CD8-positive, alpha-beta memory T cell (primary cell): ENCODE results near the gene TCF4. TPM values are rescaled to one million over a fixed set of nuclear protein-coding genes. Genes with fewer than 3 reads are reported as not detected.

ENCODE experiments used
- CTCF ChIA-PET: fragments of 350-600 bp; sonication (Branson Sonifier 250); formaldehyde crosslinking; loops from one replicate; lab custom pipeline; 2021; ENCODE audit warnings: antibody characterized with exemption; lab: Charles Lee
- POLR2A ChIA-PET: fragments of 350-600 bp; sonication (Branson Sonifier 250); formaldehyde crosslinking; loops from one replicate; lab custom pipeline; 2021; ENCODE audit warnings: antibody characterized with exemption; lab: Charles Lee
- DNase-seq, 5 donors: peaks; one replicate each; pipeline versions ENCODE4 v3.0.0 to v3.0.0-alpha.2; 2020 to 2022; ENCODE audit warnings: mixed read lengths in 1 of 5
- H3K27ac ChIP-seq: one replicate; pipeline ENCODE4 v1.7.0; 2013; ENCODE audit warnings: low read depth, mild to moderate bottlenecking, low read length, moderate library complexity
- H3K27me3 ChIP-seq: 2 replicates; pipeline ENCODE4 v1.7.0; 2013; ENCODE audit warnings: low read length, mild to moderate bottlenecking; ENCODE audit not compliant: insufficient read depth, poor library complexity, severe bottlenecking
- H3K36me3 ChIP-seq: 2 replicates; pipeline ENCODE4 v1.7.0; 2013; ENCODE audit warnings: mild to moderate bottlenecking, low read length, moderate library complexity; ENCODE audit not compliant: insufficient read depth
- H3K4me1 ChIP-seq: 2 replicates; pipeline ENCODE4 v1.7.0; 2013; ENCODE audit warnings: mild to moderate bottlenecking, low read length, moderate library complexity; ENCODE audit not compliant: insufficient read depth
- H3K4me3 ChIP-seq: 2 replicates; pipeline ENCODE4 v1.7.0; 2013; ENCODE audit warnings: mild to moderate bottlenecking, low read length
- H3K9me3 ChIP-seq: 2 replicates; pipeline ENCODE4 v1.7.0; 2013; ENCODE audit warnings: mild to moderate bottlenecking, low read length
- H3K27ac Mint-ChIP-seq, 8 donors: one replicate each; pipeline ENCODE4 v1.8.0; 2020 to 2021; ENCODE audit warnings: mixed read lengths in 8 of 8, mild to moderate bottlenecking in 6 of 8, inconsistent platforms in 3 of 8, moderate library complexity in 3 of 8
- H3K27me3 Mint-ChIP-seq, 2 donors: one replicate each; pipeline ENCODE4 v1.8.0; 2020 to 2021; ENCODE audit warnings: mixed read lengths in 2 of 2, mild to moderate bottlenecking in 1 of 2, moderate library complexity in 1 of 2
- H3K36me3 Mint-ChIP-seq, 3 donors: one replicate each; pipeline ENCODE4 v1.8.0; 2020 to 2021; ENCODE audit warnings: mixed read lengths in 3 of 3, inconsistent platforms in 1 of 3, mild to moderate bottlenecking in 1 of 3
- H3K4me1 Mint-ChIP-seq, 3 donors: one replicate each; pipeline ENCODE4 v1.8.0; 2020 to 2021; ENCODE audit warnings: mixed read lengths in 3 of 3, inconsistent platforms in 1 of 3, mild to moderate bottlenecking in 1 of 3
- H3K4me3 Mint-ChIP-seq, 7 donors: one replicate each; pipeline ENCODE4 v1.8.0; 2020 to 2021; ENCODE audit warnings: mixed read lengths in 7 of 7, mild to moderate bottlenecking in 6 of 7, moderate library complexity in 4 of 7, inconsistent platforms in 2 of 7
- H3K9me3 Mint-ChIP-seq, 5 donors: one replicate each; pipeline ENCODE4 v1.8.0; 2020 to 2022; ENCODE audit warnings: mixed read lengths in 5 of 5, mild to moderate bottlenecking in 3 of 5, moderate library complexity in 2 of 5, inconsistent platforms in 1 of 5
- polyA plus RNA-seq: library from polyadenylated mRNA; unstranded; fragments of 300-500 nt; fragmentation: Illumina TruSeq; gene quantifications from one replicate; pipeline ENCODE4 v1.2.3, GENCODE V29; 2021
- total RNA-seq, 2 experiments: library from RNA; stranded (reverse); gene quantifications; one replicate each; pipeline ENCODE4 v1.2.3, GENCODE V29; 2021

Gene TCF4
- total and polyA plus RNA-seq, 3 experiments from 2014 or later, result 0.18 to 0.62 (median 0.47) TPM

- H3K4me1 ChIP-seq, result no peaks in the 10 kb centered on the region
- no peaks in the 10 kb centered on the region for H3K36me3 ChIP-seq
- peaks cover 0 to 5% (median 2%) of the 10 kb centered on the region in 5 donors for H3K9me3 Mint-ChIP-seq
- no peak overlapping the region for H3K27ac Mint-ChIP-seq
- no peaks in the 10 kb centered on the region for H3K36me3 Mint-ChIP-seq
- H3K4me3 Mint-ChIP-seq, result no peak overlapping the region
- H3K4me3 ChIP-seq, result no peak overlapping the region
- ChIA-PET POLR2A (no interaction called here), CTCF (no interaction called here)
- no peak overlapping the region for H3K27ac ChIP-seq
- no peaks in the 10 kb centered on the region for H3K27me3 ChIP-seq
- H3K4me1 Mint-ChIP-seq, result no peaks in the 10 kb centered on the region
- H3K27me3 Mint-ChIP-seq, result no peaks in the 10 kb centered on the region
- H3K9me3 ChIP-seq, result no peaks in the 10 kb centered on the region
- no peak for DNase-seq
These were observed 381.1 kb downstream of the TCF4 start for GRCh38 chr18:55206927-55207326.

DNA sequence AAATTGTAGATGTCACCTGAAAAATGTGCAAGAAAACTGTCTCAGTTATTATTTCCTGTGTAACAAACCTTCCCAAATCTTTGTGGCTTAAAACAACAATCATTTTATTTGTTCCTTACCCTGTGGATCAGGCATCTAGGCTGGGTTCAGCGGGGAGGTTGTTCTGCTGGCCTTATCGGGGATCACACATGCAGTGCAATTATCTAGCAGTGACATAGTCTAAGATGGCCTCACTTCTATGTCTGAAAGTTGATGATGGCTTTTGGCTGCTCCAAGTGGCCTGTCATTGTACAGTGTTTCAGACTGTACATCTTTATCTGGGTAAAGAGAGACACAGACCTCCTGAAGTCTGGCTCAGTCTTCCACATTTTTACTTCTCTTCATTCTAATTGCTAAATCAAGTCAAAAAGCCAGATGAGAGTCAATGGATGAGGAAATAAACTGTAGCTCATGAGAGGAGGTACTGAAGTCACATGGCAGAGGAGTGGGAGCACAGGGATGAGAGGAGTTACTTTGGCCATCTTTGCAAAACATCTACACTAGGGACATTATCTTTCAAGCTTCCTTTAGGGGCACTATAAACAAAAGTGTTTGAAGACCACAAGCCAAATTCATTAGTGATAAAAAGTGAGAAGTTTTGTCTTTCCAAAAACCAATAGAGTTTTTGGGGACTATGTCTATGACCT is 385.6 kb downstream of the TCF4 start:
- H3K4me3 ChIP-seq, result no peak overlapping the region
- Mint-ChIP-seq H3K27ac (no peak overlapping the region), H3K36me3 (no peaks in the 10 kb centered on the region), H3K4me3 (no peak overlapping the region), H3K9me3 (peaks cover 0 to 3% (median 2%) of the 10 kb centered on the region in 5 donors), H3K4me1 (no peaks in the 10 kb centered on the region), H3K27me3 (no peaks in the 10 kb centered on the region)
- DNase-seq, result no peak
- CTCF ChIA-PET, result no interaction called here
- no peaks in the 10 kb centered on the region for H3K27me3 ChIP-seq
- H3K9me3 ChIP-seq, result no peaks in the 10 kb centered on the region
- H3K36me3 ChIP-seq, result no peaks in the 10 kb centered on the region
- no peaks in the 10 kb centered on the region for H3K4me1 ChIP-seq
- no peak overlapping the region for H3K27ac ChIP-seq
- POLR2A ChIA-PET, result no interaction called here

GRCh38 chr18:55199291-55199963 is 388.6 kb downstream of the TCF4 start:
- Histone ChIP-seq H3K9me3 (no peaks in the 10 kb centered on the region), H3K4me1 (no peaks in the 10 kb centered on the region), H3K27me3 (no peaks in the 10 kb centered on the region), H3K27ac (no peak overlapping the region), H3K36me3 (no peaks in the 10 kb centered on the region), H3K4me3 (no peak overlapping the region)
- no peaks in the 10 kb centered on the region for H3K4me1 Mint-ChIP-seq
- no peak for DNase-seq
- ChIA-PET POLR2A (no interaction called here), CTCF (no interaction called here)
- H3K27ac Mint-ChIP-seq, result no peak overlapping the region
- H3K27me3 Mint-ChIP-seq, result no peaks in the 10 kb centered on the region
- H3K9me3 Mint-ChIP-seq, result peaks cover 0 to 3% (median 2%) of the 10 kb centered on the region in 5 donors
- no peak overlapping the region for H3K4me3 Mint-ChIP-seq
- H3K36me3 Mint-ChIP-seq, result no peaks in the 10 kb centered on the region

DNA sequence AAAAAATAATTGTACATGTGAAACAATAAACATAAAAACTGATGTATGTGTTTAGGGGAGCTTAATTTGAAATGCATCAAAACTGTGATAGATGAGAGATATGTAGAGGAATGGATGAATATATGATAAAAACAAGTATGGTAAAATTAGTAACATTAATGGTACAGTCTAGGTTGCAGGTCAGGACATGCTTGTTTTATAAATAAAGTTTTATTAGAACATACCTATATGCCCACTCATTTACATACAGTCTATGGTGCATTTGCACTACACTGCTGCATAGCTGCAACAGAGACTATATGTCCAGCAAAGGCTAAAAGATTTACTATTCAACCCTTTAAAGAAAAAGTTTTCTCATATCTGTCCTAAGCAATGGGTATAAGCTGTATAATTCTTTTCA is 392.1 kb downstream of the TCF4 start:
- CTCF ChIA-PET, result no interaction called here
- Histone ChIP-seq H3K4me1 (no peaks in the 10 kb centered on the region), H3K4me3 (no peak overlapping the region), H3K36me3 (no peaks in the 10 kb centered on the region), H3K27me3 (no peaks in the 10 kb centered on the region), H3K9me3 (no peaks in the 10 kb centered on the region), H3K27ac (no peak overlapping the region)
- no peak overlapping the region for H3K4me3 Mint-ChIP-seq
- H3K27ac Mint-ChIP-seq, result no peak overlapping the region
- H3K9me3 Mint-ChIP-seq, result peaks cover 0 to 2% (median 0%) of the 10 kb centered on the region in 5 donors
- H3K27me3 Mint-ChIP-seq, result no peaks in the 10 kb centered on the region
- no peaks in the 10 kb centered on the region for H3K4me1 Mint-ChIP-seq
- H3K36me3 Mint-ChIP-seq, result no peaks in the 10 kb centered on the region
- DNase-seq, result no peak
- POLR2A ChIA-PET, result no interaction called here

DNA sequence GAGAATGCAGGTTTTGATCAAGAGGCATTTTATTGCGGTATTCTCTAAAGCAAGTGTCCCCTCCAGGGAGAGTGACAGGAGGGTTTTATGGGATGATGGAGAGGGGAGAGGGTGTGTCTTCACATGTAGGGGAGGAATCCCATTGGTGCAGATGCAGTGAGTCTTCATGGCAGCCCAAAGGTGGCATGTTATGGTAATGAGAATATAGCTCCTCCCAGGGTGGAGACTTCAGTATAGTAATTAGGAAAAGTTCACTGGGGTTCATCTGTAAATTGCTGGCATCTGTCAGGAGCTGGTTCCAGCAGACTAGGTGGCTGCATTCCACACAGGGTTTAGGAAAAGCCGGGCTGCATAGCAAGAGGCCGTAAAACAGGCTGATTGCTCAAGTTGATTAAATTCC is 398.0 kb downstream of the TCF4 start:
- Mint-ChIP-seq H3K27ac (no peak overlapping the region), H3K36me3 (no peaks in the 10 kb centered on the region), H3K4me3 (no peak overlapping the region), H3K4me1 (no peaks in the 10 kb centered on the region), H3K9me3 (peaks cover 0 to 3% (median 2%) of the 10 kb centered on the region in 5 donors), H3K27me3 (no peaks in the 10 kb centered on the region)
- Histone ChIP-seq H3K27me3 (no peaks in the 10 kb centered on the region), H3K4me1 (no peaks in the 10 kb centered on the region), H3K9me3 (no peaks in the 10 kb centered on the region), H3K27ac (no peak overlapping the region), H3K36me3 (no peaks in the 10 kb centered on the region), H3K4me3 (no peak overlapping the region)
- POLR2A ChIA-PET, result no interaction called here
- DNase-seq, result no peak
- CTCF ChIA-PET, result no interaction called here

DNA sequence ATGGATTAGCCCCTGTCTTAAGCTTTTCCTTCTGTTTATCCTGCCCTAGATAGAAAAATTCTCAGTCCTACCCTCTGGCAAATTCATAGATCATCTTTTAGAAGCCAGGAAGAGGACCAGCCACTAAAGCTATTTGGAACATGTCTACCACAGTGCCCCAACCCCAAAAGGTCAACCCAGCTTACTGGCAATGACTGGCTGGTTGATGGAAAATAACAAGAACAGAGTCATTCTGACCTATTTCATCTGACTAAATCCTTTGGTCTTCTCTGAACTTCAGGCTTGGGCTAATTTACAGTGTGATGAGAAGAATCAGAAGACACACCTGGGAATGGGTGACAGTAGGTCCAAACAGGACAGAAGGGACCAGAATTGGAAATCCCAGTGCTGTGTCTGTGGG is 401.4 kb downstream of the TCF4 start:
- POLR2A ChIA-PET, result no interaction called here
- H3K4me3 ChIP-seq, result no peak overlapping the region
- H3K4me3 Mint-ChIP-seq, result no peak overlapping the region
- H3K27ac Mint-ChIP-seq, result no peak overlapping the region
- CTCF ChIA-PET, result no interaction called here
- no peaks in the 10 kb centered on the region for H3K9me3 ChIP-seq
- no peak overlapping the region for H3K27ac ChIP-seq
- no peaks in the 10 kb centered on the region for H3K36me3 Mint-ChIP-seq
- no peaks in the 10 kb centered on the region for H3K27me3 ChIP-seq
- H3K36me3 ChIP-seq, result no peaks in the 10 kb centered on the region
- H3K27me3 Mint-ChIP-seq, result peaks cover 0 to 3% of the 10 kb centered on the region in 2 donors
- no peak for DNase-seq
- peaks cover 0 to 6% (median 3%) of the 10 kb centered on the region in 5 donors for H3K9me3 Mint-ChIP-seq
- H3K4me1 ChIP-seq, result no peaks in the 10 kb centered on the region
- no peaks in the 10 kb centered on the region for H3K4me1 Mint-ChIP-seq

GRCh38 chr18:55185391-55185790 is 402.6 kb downstream of the TCF4 start:
- Histone ChIP-seq H3K9me3 (no peaks in the 10 kb centered on the region), H3K27me3 (no peaks in the 10 kb centered on the region), H3K4me1 (no peaks in the 10 kb centered on the region), H3K36me3 (no peaks in the 10 kb centered on the region), H3K27ac (no peak overlapping the region), H3K4me3 (no peak overlapping the region)
- H3K4me3 Mint-ChIP-seq, result no peak overlapping the region
- CTCF ChIA-PET, result no interaction called here
- POLR2A ChIA-PET, result no interaction called here
- H3K9me3 Mint-ChIP-seq, result peaks cover 0 to 5% (median 2%) of the 10 kb centered on the region in 5 donors
- H3K27me3 Mint-ChIP-seq, result peaks cover 0 to 3% of the 10 kb centered on the region in 2 donors
- H3K27ac Mint-ChIP-seq, result no peak overlapping the region
- DNase-seq, result no peak
- no peaks in the 10 kb centered on the region for H3K36me3 Mint-ChIP-seq
- no peaks in the 10 kb centered on the region for H3K4me1 Mint-ChIP-seq

GRCh38 chr18:55179835-55180234 is 408.2 kb downstream of the TCF4 start:
- H3K4me3 ChIP-seq, result no peak overlapping the region
- Mint-ChIP-seq H3K4me3 (no peak overlapping the region), H3K27me3 (peaks cover 0 to 3% of the 10 kb centered on the region in 2 donors), H3K36me3 (no peaks in the 10 kb centered on the region), H3K4me1 (no peaks in the 10 kb centered on the region), H3K27ac (no peak overlapping the region), H3K9me3 (peaks cover 0 to 7% (median 2%) of the 10 kb centered on the region in 5 donors)
- no peaks in the 10 kb centered on the region for H3K36me3 ChIP-seq
- DNase-seq, result no peak
- no peaks in the 10 kb centered on the region for H3K27me3 ChIP-seq
- no peak overlapping the region for H3K27ac ChIP-seq
- CTCF ChIA-PET, result no interaction called here
- no peaks in the 10 kb centered on the region for H3K4me1 ChIP-seq
- H3K9me3 ChIP-seq, result no peaks in the 10 kb centered on the region
- POLR2A ChIA-PET, result no interaction called here
